ENCODE measurements around the gene MCUR1. TPM values are rescaled to one million over a fixed set of nuclear protein-coding genes. Genes with fewer than 3 reads are reported as not detected.

MCUR1 gene
- total and polyA plus RNA-seq, 10 of the 15 experiments (the other 5 are each of a cell fraction or from before 2014, with no cell fraction given), result 4.4 to 43.9 (median 18.3) TPM

DNA sequence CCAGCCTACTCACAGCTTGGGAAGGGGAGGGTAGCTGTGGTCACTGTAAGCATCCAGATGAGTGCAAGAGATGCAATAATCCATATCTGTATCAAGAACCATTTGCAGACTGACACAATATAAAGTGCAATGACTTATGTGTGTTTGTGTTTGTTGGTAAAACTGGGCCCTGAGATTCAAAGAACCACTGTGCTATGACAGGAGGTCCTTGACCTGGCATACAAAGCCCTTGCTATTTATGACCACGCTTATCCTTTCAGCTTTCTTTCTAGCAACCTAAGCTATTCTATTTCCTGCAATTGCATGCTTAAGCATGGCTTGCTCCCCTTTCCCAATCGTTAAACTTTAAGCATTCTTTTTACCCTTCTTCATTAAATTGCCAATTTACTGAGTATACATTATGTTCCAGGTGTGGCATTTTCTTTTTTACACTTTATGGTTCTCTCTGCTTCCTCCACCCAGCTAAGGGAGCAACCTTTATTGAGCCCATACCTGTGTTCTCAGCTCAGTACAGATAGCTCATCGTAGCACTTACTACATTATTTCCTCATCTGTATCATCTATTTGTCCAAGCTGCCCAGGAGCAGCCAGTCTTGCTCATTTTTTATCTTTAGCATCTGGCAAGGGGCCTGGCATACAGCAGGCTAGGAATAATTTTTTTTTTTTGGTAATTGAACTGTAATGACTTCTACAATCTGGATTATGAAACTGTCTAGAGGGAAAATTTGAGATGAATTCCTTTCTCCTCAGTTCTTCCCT, 3.5 kb downstream of the MCUR1 start:
- Histone ChIP-seq H3K4me1 (ENCODE audit: control insufficient read depth, insufficient read depth, low read length) (peaks cover 6% of the 10 kb centered on the region), H3K9ac (ENCODE audit: control insufficient read depth, insufficient read depth, low read length) (no peak overlapping the region), H3K36me3 (ENCODE audit: control insufficient read depth in 2 of 2, insufficient read depth in 2 of 2, low read length in 1 of 2) (no peaks in the 10 kb centered on the region), H3K9me3 (replicated peaks; ENCODE audit: control insufficient read depth, insufficient read depth, low read length) (no peaks in the 10 kb centered on the region), H2AFZ (ENCODE audit: control insufficient read depth, low read depth, low read length) (no peak overlapping the region), H3K27me3 (replicated peaks in 1 of 2; ENCODE audit: control insufficient read depth in 2 of 2, insufficient read depth in 2 of 2, low read length in 1 of 2) (no peaks in the 10 kb centered on the region), H4K20me1 (ENCODE audit: control insufficient read depth, insufficient read depth) (no peaks in the 10 kb centered on the region), H3K4me2 (ENCODE audit: control insufficient read depth, insufficient read depth) (peak overlapping the region; percentile 46), H3K27ac (ENCODE audit: control insufficient read depth, insufficient read depth) (no peak overlapping the region), H3K4me3 (no peak overlapping the region), H3K79me2 (ENCODE audit: control insufficient read depth, insufficient read depth, low read length) (peaks cover 37% of the 10 kb centered on the region)
- CTCF ChIA-PET, result interaction anchor here (1.3 to 5.0 kb wide), 5 partner anchors 16 to 309 kb away, joined by 3 to 39 read pairs (median 4); partner anchors contain the start of gene SIRT5
- intact Hi-C loops (cut with micrococcal nuclease; ENCODE audit: unreplicated experiment), result no loop called here
- RAD21 ChIA-PET (ENCODE audit: unreplicated experiment), result interaction anchor here (1.2 kb wide), 2 partner anchors 99 to 256 kb away, joined by 3 read pairs; partner anchors contain the start of gene RANBP9
- SMC1A ChIA-PET (ENCODE audit: uncharacterized antibody, unreplicated experiment), result interaction anchor here (0.6 to 2.9 kb wide), 13 partner anchors 15 to 594 kb away, joined by 3 to 10 read pairs (median 3); partner anchors contain the start of gene SIRT5
- TF ChIP-seq, protein P1, sequence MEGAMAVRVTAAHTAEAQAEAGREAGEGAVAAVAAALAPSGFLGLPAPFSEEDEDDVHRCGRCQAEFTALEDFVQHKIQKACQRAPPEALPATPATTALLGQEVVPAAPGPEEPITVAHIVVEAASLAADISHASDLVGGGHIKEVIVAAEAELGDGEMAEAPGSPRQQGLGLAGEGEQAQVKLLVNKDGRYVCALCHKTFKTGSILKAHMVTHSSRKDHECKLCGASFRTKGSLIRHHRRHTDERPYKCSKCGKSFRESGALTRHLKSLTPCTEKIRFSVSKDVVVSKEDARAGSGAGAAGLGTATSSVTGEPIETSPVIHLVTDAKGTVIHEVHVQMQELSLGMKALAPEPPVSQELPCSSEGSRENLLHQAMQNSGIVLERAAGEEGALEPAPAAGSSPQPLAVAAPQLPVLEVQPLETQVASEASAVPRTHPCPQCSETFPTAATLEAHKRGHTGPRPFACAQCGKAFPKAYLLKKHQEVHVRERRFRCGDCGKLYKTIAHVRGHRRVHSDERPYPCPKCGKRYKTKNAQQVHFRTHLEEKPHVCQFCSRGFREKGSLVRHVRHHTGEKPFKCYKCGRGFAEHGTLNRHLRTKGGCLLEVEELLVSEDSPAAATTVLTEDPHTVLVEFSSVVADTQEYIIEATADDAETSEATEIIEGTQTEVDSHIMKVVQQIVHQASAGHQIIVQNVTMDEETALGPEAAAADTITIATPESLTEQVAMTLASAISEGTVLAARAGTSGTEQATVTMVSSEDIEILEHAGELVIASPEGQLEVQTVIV (IDR thresholded peaks at IDR 0.05; ENCODE audit: borderline replicate concordance, partially characterized antibody), result no peak
- TF ChIP-seq ZNF274 (IDR thresholded peaks at IDR 0.05; ENCODE audit: insufficient read depth, insufficient read length) (no peak), ZZZ3 (IDR thresholded peaks at IDR 0.05; ENCODE audit: control insufficient read depth, insufficient read length, low read depth) (no peak), ASH2L (IDR thresholded peaks at IDR 0.05; ENCODE audit: borderline replicate concordance, low read depth) (no peak)
- 97% methylated on average over 3 of the region's 3 CpGs for WGBS (ENCODE audit: insufficient coverage, insufficient replicate concordance, low lambda C conversion rate, missing lambda C conversion rate)
- BruUV-seq (replicated peaks), result no TSS peak
- in situ Hi-C loops (cut with MboI), result no loop called here
- no peak for FAIRE-seq
- DNase-seq (ENCODE audit: low read depth, low spot score), result no peak
- POLR2A ChIA-PET, result interaction anchor here (1.3 kb wide), 1 partner anchor 236 kb away, joined by 8 read pairs; the partner anchor contains the start of gene SIRT5
- ATAC-seq, result no peak

Measured in GM12878 (cell line).